Fibroblast of lung (primary cell): ENCODE data around the gene CTDSP1.

Source experiments
- CTCF ChIP-seq, 2 donors: IDR thresholded peaks in 1 of 2; conservative IDR thresholded peaks in 1 of 2; 1 replicate in 1 of 2; 2 replicates in 1 of 2; pipeline ENCODE4 v1.5.1; 2011 to 2012; ENCODE audit warnings: low read length in 2 of 2, control low read depth in 1 of 2, inconsistent platforms in 1 of 2, low read depth in 1 of 2, mild to moderate bottlenecking in 1 of 2
- EZH2 ChIP-seq: IDR thresholded peaks from 2 replicates; pipeline ENCODE4 v1.5.1; 2012; ENCODE audit warnings: low read length, control low read depth, mild to moderate bottlenecking; ENCODE audit errors: missing control alignments

- TF ChIP-seq CTCF (conservative IDR thresholded peaks at IDR 0.05 in 1 of 2, IDR thresholded peaks at IDR 0.05 in 1 of 2; ENCODE audit: low read depth in 1 of 2, low read length in 2 of 2) (no peak), EZH2 (no peak)
Observed at GRCh38 chr2:218427741-218428140, 28.1 kb downstream of the CTDSP1 start.
